ENCODE results near the gene ACOT7. TPM values are rescaled to one million over a fixed set of nuclear protein-coding genes. Genes with fewer than 3 reads are reported as not detected.
A peak's percentile ranks its signal among the peaks of the same experiment; 100 is the strongest.

The ACOT7 gene
- total RNA-seq = 10 to 100 TPM; 16.9 to 24.9 TPM

GRCh38 chr1:6393400-6394187, at the start of gene ACOT7:
TSS of gene ACOT7 (minus strand) at chr1:6393767. CDS start at chr1:6393399, 368 bp downstream.
- Histone ChIP-seq H3K4me1 (replicated peaks) (peaks cover 4% of the 10 kb centered on the region), H3K4me3 (peak within 1 kb of the TSS; percentile 59 to 77), H3K9me3 (no peaks in the 10 kb centered on the region), H3K36me3 (no peaks in the 10 kb centered on the region), H3K27me3 (replicated peaks; ENCODE audit: insufficient read depth) (no peaks in the 10 kb centered on the region), H3K27ac (peak within 1 kb of the TSS; percentile 97 to 98)
- intact Hi-C loops (cut with DNase I) = loop anchor here (5.0 kb wide), 2 partner anchors 46 to 146 kb away; no protein-coding TSS in a partner anchor
- WGBS = 0% methylated on average over 28 of the region's 87 CpGs
- DNase-seq (ENCODE audit: low spot score) = peak; percentile 88
- TF ChIP-seq POLR2AphosphoS5 (IDR thresholded peaks at IDR 0.05) = peak; percentile 32
- TF ChIP-seq POLR2A (IDR thresholded peaks at IDR 0.05) = peak; percentile 76
- peak in 3 of 4 experiments; percentile 19 to 49 (median 39) for TF ChIP-seq CTCF (IDR thresholded peaks at IDR 0.05)

- TF ChIP-seq POLR2AphosphoS5 (IDR thresholded peaks at IDR 0.05) (no peak), CTCF (IDR thresholded peaks at IDR 0.05) (no peak)
- Histone ChIP-seq H3K27me3 (replicated peaks; ENCODE audit: insufficient read depth) (peaks cover 1% of the 10 kb centered on the region), H3K36me3 (no peaks in the 10 kb centered on the region), H3K9me3 (no peaks in the 10 kb centered on the region), H3K4me1 (replicated peaks) (no peaks in the 10 kb centered on the region), H3K4me3 (no peak overlapping the region), H3K27ac (no peak overlapping the region)
- 93% methylated on average over 7 of the region's 7 CpGs for WGBS
- intact Hi-C loops (cut with DNase I) = no loop called here
- no peak for DNase-seq (ENCODE audit: low spot score)
Observed at GRCh38 chr1:6441586-6441985, 48.0 kb upstream of the ACOT7 start.

- Histone ChIP-seq H3K27ac (no peak overlapping the region), H3K4me3 (no peak overlapping the region), H3K9me3 (no peaks in the 10 kb centered on the region), H3K36me3 (no peaks in the 10 kb centered on the region), H3K4me1 (replicated peaks) (no peaks in the 10 kb centered on the region), H3K27me3 (replicated peaks; ENCODE audit: insufficient read depth) (no peaks in the 10 kb centered on the region)
- 13% methylated on average over 49 of the region's 101 CpGs for WGBS
- DNase-seq (ENCODE audit: low spot score) = peak; percentile 58
- TF ChIP-seq POLR2AphosphoS5 (IDR thresholded peaks at IDR 0.05) (no peak), CTCF (IDR thresholded peaks at IDR 0.05) (peak in 2 of 4 experiments; percentile 12 to 26)
- intact Hi-C loops (cut with DNase I) = no loop called here
Observed at GRCh38 chr1:6440198-6441126, 46.9 kb upstream of the ACOT7 start.

GRCh38 chr1:6438047-6438525, 44.5 kb upstream of the ACOT7 start:
- DNase-seq (ENCODE audit: low spot score) = peak; percentile 54
- no peaks in the 10 kb centered on the region for H3K27me3 ChIP-seq (replicated peaks; ENCODE audit: insufficient read depth)
- intact Hi-C loops (cut with DNase I) = loop anchor here (2.0 kb wide), 1 partner anchor 191 kb away; no protein-coding TSS in a partner anchor

More at GRCh38 chr1:6438047-6438525, 44.5 kb upstream of the ACOT7 start:
- WGBS = 23% methylated on average over 5 of the region's 5 CpGs
- H3K27ac ChIP-seq = no peak overlapping the region
- H3K36me3 ChIP-seq = no peaks in the 10 kb centered on the region
- no peak overlapping the region for H3K4me3 ChIP-seq
- TF ChIP-seq CTCF (IDR thresholded peaks at IDR 0.05) = peak; percentile 88 to 92 (median 90)
- no peak for TF ChIP-seq POLR2A (IDR thresholded peaks at IDR 0.05)
- H3K4me1 ChIP-seq (replicated peaks) = no peaks in the 10 kb centered on the region
- H3K9me3 ChIP-seq = no peaks in the 10 kb centered on the region

Data from prostate gland (tissue), 2 donors.